Dermis microvascular lymphatic vessel endothelial cell (primary cell): Measurements from ENCODE around the gene ETHE1. TPM values are rescaled to one million over a fixed set of nuclear protein-coding genes. Genes with fewer than 3 reads are reported as not detected.
"Not testable (repeated sequence)": the region's sequence is repeated elsewhere in the genome, so short reads cannot be mapped to it uniquely, and the experiment has no call there.

Experiments
- DNase-seq, 2 donors: peaks; one replicate each; pipeline versions ENCODE4 v3.0.0 to v3.0.0-alpha.2; 2010; ENCODE audit warnings: low read depth in 2 of 2
- total RNA-seq: library from RNA; depleted of rRNA; stranded (reverse); fragments of >200 nt; gene quantifications from 2 replicates; pipeline ENCODE4 v1.2.1, GENCODE V29; 2014

ETHE1 gene
- total RNA-seq, 1 donor from 2014 or later, result 85.6 TPM

DNA sequence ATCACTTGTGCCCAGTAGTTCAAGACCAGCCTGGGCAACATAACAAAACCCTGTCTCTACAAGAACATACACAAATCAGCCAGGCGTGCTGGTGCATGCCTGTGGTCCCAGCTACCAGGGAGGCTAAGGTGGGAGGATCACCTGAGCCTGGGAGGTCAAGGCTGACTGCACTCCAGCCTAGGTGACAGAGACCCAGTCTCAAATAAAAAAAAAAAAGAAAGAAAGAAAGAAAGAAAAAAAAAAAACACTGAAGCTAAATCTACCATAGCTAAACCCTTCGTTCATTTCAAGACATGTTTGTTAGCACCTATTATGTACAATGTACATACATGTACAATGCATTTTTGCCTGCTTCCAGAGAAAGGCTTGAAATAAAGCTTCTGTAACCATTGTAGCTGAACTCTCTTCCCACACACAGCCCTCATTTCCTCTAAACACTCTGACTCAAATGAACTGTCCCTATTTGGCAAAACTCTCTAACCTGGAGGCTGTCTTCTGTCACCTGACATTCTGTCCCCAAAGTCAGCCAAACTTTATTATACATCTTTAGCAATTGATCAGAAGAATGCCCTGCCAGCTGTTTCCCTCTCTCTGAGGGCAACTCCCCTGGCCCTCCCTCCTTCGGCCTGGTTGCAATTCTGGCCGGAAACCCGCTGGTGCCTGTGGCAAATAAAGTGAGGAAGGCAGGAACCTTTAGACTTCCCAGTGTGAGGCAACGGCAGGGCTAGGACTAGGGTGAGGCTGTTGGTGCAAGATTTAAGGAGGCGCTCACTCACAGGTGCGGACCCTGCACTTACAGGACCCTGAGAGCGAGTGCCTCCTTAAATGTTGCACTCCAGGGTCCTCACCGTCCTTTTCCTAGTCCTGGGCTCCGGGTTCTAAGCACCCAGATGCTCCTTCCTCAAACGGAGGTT lies 1.8 kb downstream of the ETHE1 start:
- peak; percentile 32 to 43 for DNase-seq

DNA sequence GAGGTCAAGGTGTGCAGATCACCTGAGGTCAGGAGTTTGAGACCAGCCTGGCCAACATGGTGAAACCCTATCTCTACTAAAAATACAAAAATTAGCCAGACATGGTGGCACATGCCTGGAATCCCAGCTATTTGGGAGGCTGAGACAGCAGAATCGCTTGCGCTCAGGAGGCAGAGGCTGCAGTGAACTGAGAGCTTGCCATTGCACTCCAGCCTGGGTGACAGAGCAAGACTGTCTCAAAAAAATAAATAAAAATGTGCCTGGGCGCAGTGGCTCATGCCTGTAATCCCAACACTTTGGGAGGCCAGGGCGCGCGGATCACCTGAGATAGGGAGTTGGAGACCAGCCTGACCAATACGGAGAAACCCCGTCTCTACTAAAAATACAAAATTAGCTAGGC lies 3.3 kb downstream of the ETHE1 start:
- DNase-seq, result not testable (repeated sequence)

DNA sequence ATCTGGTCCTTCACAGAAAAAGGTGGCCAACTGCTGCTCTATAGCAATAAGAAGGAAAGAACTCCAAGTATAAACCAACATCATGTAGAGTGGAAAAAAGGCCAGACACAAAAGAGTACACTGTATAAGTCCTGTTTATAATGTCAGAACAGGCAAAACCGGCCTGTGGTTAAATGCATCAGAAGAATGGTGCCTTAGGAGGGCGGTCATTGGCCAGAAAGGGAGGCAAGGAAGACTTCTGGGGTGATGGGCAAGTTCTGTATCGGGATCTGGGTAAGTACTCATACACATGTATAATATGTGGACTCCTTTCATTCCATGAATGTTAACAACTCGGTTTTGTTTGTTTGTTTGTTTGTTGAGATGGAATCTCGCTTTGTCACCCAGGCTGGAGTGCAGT lies 4.1 kb downstream of the ETHE1 start:
- DNase-seq, result no peak

DNA sequence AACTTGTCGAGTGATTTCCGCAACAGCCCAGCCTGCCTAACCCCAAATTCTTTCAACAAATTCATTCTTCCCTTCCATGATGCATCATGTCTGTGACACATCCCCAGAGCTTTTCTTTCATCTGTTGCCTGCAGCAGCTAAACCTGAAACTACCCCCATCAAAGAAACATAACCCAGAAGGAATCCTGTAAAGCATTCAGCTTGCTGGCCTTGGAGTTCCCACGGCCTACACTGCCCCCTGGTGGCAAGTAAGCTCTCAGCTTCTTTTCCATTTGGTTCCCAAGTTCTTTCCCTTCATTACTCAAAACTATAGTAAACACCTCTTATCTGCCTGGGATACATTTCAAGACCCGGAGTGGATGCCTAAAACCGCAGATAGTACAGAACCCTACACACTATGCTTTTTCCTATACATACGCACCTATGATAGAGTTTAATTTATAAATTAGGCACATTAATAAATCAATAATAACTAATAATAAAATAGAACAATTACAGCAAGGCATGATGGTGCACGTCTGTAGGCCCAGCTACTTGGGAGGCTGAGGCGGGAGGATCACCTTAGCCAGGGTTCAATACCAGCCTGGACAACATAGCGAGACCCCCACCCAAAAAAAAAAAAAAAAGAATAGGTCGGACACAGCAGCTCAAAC lies 7.4 kb downstream of the ETHE1 start:
- DNase-seq, result peak; percentile 74 to 81

DNA sequence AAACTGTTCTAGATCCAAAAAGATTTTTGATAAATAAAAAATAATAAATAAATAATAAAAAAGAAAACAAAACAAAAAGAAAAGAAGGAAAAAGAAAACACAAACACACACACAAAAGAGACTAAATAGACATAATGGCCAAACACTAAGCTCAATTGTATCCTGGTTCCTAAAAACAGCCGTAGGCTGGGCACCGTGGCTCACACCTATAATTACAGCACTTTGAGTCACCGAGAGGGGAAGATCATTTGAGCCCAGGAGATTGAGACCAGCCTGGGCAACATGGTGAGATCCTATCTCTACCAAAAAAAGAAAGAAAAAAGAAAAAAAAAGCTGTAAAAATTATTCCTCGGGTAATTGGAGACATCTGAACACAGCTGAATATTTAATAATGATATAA lies 8.9 kb downstream of the ETHE1 start:
- no peak for DNase-seq

DNA sequence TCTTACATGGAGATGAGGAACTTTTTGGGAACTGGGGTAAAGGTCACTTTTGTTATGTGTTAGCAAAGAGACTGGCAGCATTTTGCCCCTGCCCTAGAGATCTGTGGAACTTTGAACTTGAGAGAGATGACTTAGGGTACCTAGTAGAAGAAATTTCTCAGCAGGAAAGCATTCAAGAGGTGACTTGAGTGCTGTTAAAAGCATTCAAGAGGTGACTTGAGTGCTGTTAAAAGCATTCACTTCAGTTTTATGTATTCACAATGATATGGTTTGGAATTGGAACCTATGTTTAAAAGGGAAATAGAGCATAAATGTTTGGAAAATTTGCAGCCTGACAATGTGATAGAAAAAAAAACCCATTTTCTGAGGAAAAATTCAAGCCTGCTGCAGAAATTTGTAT lies 14.6 kb downstream of the ETHE1 start:
- DNase-seq, result not testable (repeated sequence)

DNA sequence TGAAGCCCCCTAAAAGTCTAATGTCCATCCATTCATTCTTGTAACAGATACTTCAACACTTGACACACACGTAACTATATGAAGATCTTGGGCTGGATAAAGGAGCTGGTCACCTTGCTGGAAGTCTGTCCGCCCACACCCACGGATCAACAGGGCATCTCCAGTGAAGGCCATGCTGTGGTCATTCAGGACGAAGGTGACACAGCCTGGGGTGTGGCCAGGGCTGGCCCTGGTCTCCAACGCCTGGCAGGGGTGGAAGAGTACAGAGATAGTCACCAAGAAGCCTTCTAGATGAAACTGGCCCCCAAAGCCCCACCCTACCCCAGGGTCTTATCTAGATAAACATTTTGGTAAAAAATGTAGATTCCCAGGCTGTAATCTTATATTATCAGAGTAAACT lies 15.7 kb downstream of the ETHE1 start:
- DNase-seq, result no peak

DNA sequence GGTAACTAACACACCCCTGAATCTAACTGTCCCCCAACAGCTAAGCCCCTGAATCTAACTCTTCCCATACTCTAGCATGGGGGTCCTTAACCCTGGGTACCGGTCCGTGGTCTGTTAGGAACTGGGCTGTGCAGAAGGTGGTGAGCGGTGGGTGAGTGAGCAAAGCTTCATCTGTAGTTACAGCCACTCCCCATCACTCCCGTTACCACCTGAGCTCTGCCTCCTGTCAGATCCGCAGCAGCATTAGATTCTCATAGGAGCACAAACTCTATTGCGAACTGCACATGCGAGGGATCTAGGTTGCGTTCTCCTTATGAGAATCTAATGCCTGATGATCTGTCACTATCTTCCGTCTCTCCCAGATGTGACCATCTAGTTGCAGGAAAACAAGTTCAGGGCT lies 16.3 kb downstream of the ETHE1 start:
- DNase-seq, result no peak

DNA sequence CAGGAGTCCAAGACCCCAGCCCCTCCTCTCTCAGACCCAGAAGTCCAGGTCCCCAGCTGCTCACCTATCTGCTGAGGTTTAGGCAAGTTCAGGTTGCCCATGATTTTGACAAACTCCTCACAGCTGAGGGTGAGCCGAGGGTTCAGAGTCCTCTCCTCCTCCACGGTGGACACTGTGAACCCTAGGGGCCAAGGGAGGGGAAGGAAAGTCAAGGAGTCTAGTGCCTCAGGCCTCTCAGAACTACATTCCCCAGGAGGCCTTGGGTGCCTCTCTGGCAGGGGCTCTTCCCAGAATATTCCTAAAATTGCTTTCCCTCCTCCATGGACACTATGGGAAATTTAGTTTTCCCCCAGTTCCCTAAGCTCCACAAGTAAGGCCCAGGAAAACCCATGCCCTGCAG lies 19.1 kb downstream of the ETHE1 start:
- no peak for DNase-seq

DNA sequence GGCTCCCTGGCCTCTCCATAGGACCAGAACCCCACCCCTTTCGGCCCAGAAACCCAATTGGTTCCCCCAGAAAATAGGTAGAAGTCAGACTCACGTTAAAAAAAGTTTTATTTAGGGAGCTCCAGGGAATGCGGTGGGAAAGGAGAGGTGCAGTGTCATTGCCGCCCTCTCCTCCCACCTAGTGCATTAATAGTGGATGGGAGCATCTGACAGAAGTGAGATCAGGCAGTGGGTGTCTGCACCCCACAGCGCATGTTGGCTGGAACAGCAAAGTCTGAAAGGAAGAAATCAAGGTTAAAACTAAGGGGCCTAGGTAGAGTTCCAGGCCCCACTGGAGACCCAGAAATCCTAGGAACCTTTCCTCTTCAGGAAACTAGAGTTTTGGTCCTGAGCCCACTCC lies 20.4 kb downstream of the ETHE1 start:
- DNase-seq, result no peak

DNA sequence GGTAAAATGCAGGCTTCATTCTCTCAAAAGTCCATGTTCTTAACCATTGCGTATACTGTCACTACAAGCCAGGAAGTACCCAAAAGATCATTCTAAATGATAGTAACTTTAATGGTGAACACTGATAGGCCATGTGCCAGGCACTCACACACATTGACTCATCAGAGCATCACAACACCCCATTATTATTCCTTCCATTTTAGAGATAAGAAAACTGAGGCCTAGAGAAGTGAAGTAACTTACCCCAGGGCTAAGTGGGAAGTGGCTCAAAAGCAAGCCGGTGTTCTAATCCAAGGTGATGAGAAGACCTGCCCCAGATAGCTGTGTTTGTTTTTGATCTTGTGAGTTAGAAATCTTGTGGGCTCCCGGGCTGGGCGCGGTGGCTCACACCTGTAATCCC lies 21.1 kb downstream of the ETHE1 start:
- no peak for DNase-seq

DNA sequence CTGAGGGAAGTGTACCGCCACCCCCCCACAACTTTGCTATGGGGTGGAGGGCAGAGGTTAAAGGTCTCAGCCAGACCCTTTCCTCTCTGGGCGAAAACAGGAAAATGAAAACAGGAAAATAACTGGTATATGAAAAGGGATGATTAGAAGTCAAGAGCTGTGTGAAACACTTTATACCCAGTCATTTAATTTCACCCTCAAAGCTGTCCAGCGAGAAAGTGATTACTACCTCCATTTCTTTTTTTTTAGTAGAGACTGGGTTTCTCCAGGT lies 21.9 kb downstream of the ETHE1 start:
- no peak for DNase-seq

DNA sequence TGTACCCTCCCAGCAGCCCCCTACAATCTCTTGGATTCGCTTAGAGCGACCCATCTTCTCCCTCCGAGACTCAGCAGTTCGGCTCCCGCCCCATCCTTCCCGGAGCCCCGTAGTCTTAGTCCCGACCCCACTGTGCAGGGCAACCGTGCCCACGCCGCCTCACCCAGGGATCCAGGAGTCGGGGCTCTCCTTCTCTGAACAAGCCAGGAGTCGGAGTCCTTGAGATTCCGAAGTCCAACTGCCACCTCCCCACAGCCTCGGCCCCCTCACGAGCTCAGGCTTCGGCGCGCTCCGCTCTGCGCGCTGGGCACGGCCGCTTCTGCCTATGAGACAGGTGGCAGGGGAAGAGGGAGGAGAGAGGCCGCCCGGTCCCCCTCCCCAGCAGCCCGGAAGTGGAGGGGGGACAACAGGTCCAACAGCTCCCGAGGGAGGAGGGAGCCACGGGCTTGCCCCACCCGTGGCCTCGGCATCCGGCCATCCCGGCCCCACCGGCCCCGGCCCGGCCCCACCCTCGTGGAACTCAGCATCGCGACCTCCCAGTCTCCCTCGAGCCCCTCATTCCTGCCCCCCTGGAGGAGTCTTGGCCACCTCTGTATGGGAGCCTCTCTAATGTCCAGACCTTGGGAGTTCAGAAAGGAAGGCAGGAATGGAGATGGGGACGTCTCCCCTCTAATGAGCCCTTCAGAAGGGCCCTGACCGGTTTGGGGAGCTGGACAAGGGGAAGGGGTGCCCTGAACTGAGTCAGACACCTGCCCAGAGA lies 22.4 kb downstream of the ETHE1 start, which contains the start of gene PHLDB3:
Gene PHLDB3 (minus strand): TSS at position 321 of the 760 bp plus-strand sequence. CDS start 628 bp downstream, outside the sequence.
- DNase-seq, result no peak

DNA sequence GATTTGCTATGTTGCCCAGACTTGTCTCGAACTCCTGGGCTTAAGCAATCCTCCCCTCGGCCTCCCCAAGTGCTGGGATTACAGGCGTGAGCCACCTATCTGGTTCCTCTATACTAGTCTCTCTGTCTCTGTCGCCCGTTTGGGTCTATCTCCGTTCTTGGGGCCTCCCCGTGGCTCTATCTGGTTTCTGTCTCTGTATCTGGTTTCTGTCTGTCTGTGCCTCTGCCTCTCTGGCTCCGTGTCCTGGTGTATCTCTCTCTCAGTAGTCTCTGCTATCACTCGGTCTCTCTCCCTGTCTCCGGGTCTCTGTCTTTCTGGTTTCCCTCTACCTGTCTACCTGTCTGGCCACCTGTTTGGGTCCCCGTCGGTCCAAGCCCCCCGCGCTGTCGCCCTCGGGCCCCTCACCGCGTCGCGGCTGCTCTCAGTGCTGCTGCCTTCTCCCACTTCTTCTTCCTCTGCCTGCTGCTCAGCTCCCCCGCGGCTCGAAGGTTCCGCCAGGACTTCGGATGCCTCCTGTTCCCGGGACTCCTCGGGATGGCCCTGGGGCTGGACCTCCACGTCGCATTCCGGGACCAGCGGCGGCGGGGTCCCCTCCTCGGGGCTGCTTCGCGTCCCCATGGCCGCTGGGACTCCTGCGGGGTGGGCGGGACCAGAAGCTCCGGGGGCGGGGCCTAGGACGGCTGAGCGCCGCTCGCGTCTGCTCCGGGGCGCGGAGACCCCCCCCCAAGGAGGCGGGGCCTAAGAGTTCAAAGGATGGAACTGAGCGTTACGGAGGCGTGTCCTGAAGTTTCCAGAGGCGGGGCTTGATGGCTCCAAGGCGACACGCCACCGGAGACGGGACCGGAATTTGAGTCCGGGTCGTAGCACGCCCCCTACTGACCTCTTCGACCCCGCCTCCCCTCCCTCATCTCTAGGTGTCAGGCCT lies 23.2 kb downstream of the ETHE1 start:
- peak; percentile 89 to 94 for DNase-seq

DNA sequence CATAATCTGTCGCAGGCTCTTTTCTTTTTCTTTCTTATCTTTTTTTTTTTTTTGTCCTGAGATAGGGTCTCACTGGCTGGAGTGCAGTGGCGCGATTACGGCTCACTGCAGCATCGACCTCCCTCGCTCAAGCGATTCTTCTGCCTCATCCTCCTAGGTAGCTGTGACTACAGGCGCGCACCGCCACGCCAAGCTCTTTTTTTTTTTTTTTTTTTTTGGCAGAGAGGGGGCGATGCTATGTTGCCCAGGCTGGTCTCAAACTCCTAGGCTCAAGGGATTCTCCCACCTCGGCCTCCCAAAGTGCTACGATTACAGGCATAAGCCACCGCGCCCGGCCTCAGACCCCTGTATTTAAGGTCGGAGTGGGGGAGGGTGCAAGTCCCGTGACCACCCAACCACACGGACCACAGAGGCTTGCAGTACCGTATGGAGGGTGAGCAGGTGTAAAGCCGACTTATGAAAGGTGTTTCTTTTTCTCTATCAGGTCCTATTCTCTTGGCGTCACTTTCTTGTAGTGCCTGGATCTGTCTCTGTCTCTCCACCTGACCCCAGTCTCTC lies 24.5 kb downstream of the ETHE1 start:
- DNase-seq, result no peak

DNA sequence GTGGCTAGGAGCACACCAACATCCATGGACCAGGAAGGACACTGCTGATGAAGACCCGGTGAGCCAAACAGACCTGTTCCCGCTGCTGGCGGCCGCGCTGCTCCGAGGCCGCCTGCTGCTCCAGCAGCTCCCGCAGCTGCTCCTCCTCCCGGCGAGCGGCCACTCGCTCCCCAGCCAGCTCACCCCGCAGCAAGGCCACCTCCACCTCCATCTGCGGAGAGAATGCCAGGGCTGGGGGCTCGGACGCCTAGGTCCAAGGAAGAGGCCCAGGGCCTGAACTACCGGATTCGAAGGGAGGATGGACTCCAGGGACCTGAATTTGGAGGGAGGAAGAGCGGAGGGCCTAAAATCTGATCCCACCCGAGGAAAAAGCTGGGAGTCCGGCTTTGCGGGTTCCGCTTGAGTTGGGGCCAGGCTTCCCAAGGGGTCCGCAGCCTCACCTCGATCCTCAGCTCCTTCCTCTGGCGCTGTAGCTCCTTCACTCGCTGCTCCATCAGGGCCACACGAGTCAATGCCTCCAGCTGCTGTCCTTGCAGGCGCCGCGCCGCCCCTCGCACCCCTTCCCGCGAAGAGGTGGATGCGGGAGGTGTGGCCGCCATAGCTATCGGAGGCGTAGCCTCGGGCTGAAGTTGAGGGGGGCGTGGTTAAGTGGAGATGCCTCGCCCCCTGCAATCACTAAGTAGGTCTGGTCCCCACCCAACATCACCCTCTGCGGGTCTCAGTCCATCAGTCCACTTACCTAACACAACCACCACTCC lies 25.2 kb downstream of the ETHE1 start:
- DNase-seq, result no peak

DNA sequence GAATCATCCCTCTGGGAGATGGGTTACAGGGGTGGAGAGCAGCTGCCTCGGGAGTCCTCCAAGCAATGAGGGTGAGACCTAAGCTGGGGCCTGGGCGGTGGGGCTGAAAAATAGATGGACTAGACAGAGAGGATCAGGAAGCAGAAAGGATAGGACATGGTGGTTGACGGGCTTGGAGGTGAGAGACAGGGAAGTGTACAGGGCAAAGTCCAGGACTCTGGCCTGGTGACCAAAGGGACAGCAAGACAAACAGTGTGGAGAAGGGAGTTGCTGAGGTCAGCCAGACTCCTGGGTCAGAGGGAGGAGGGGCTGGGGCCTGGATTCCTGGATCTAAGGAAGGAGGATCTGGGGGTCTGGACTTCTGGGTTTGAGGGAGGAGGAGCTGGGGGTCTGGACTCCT lies 28.0 kb downstream of the ETHE1 start:
- DNase-seq, result no peak

DNA sequence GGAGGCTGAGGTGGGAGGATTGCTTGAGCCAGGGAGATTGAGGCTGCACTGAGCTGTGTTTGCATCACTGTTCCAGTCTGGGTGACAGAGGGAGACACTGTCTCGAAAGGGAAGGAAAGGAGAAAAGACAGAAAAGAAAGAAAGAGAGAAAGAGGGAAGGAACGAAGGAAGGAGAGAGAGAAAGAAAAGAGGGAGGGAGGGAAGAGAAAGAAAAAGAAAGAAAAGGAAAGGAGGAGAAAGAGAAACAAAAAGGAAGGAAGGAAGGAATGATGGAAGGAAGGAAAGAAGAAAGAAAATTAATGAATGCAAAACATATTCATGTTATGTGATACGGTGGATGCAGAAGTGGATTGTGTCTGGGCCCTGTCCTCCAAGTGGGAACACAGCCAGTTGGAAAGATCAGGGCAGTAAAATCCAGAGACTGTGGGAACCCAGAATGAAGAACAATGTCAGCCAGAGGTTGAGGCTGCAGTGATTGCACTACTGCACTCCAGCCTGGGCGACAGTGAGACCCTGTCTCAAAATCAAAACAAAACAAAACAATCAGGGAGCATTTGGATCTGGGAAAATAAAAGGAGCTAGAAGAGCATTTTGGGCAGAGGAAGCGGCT lies 28.7 kb downstream of the ETHE1 start:
- no peak for DNase-seq

DNA sequence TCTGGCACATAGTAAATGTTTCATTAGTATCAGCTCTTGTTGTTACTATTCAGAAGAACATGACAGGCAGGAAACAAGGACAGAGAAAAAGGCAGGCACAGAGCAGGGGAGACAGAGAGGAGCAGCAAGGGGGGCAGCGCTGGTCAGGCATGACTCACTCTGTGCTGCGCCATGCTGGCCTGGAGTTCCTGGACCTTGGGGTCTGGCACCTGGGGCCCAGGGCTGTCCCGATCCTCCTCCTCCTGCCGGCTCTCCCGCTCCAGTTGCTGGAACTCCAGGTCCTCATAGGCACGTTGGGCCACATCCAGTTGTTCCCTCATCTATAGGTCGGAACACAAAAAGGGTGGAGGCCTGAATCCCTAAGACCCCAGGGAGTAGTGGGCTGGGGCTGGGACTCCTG lies 30.0 kb downstream of the ETHE1 start:
- no peak for DNase-seq

DNA sequence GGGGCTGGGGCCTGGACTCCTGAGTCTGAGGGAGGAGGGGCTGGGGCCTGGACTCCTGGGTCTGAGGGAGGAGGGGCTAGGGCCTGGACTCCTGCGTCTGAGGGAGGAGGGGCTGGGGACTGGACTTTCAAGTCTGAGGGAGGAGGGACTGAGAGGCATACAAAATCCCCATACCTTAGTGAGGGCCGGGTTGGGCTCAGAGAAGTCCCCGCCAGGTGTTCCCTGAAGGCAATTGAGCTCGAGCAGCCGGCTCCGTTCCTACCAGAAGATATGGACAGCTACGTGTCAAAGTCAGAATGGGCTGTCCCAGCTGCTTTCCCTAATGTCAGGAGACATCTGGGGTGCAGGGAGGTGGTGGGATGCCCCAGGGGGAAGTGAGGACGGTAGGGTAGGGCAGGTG lies 31.9 kb downstream of the ETHE1 start:
- DNase-seq, result no peak
